HepG2 (cell line): ENCODE data around the gene SDK1. TPM values are rescaled to one million over a fixed set of nuclear protein-coding genes. Genes with fewer than 3 reads are reported as not detected.

Source experiments
- JDP2 ChIP-seq: sonication (generic); formaldehyde crosslinking; IDR thresholded peaks from 2 replicates; pipeline ENCODE4 v1.8.1; 2022; ENCODE audit warnings: missing genetic modification reagents, borderline replicate concordance
- JUNB ChIP-seq: sonication (generic); formaldehyde crosslinking; IDR thresholded peaks from 2 replicates; pipeline ENCODE4 v1.8.0; 2022; ENCODE audit warnings: missing genetic modification reagents, mild to moderate bottlenecking, borderline replicate concordance
- JUND ChIP-seq: sonication (generic); formaldehyde crosslinking; IDR thresholded peaks from 2 replicates; pipeline ENCODE4 v1.8.0; 2022; ENCODE audit warnings: mild to moderate bottlenecking, missing genetic modification reagents
- MXD1 ChIP-seq: sonication (generic); formaldehyde crosslinking; IDR thresholded peaks from 2 replicates; pipeline ENCODE4 v1.4.0; 2020; ENCODE audit warnings: mild to moderate bottlenecking, missing genetic modification reagents
- MZF1 ChIP-seq: sonication (generic); formaldehyde crosslinking; IDR thresholded peaks from 2 replicates; pipeline ENCODE4 v1.8.1; 2023; ENCODE audit warnings: mild to moderate bottlenecking, missing genetic modification reagents, borderline replicate concordance
- PAF1 ChIP-seq: IDR thresholded peaks from 2 replicates; pipeline ENCODE4 v1.6.1; 2016; ENCODE audit warnings: missing genetic modification reagents, missing compliant biosample characterization
- PBX3 ChIP-seq: sonication (generic); formaldehyde crosslinking; IDR thresholded peaks from 2 replicates; pipeline ENCODE4 v1.8.1; 2023; ENCODE audit warnings: missing genetic modification reagents, inconsistent platforms, borderline replicate concordance
- TOE1 ChIP-seq: sonication (generic); formaldehyde crosslinking; IDR thresholded peaks from 2 replicates; pipeline ENCODE4 v1.4.0; 2020; ENCODE audit warnings: mild to moderate bottlenecking, missing genetic modification reagents
- ZNF354B ChIP-seq: sonication (generic); formaldehyde crosslinking; IDR thresholded peaks from 2 replicates; pipeline ENCODE4 v1.8.0; 2022; ENCODE audit warnings: mild to moderate bottlenecking, missing genetic modification reagents
- ZNF646 ChIP-seq: sonication (generic); formaldehyde crosslinking; IDR thresholded peaks from 2 replicates; pipeline ENCODE4 v1.9.0; 2021; ENCODE audit warnings: mild to moderate bottlenecking, missing genetic modification reagents
- polyA plus RNA-seq, 8 experiments: library from polyadenylated mRNA; depleted of rRNA in 3 of 8; stranded (reverse) in 7 of 8; unstranded in 1 of 8; fragments of >200 nt; fragmentation: Illumina TruSeq in 4 of 8; extraction: Trizol in 4 of 8; gene quantifications; 2 replicates each; pipeline versions ENCODE4 v1.2.1 to v1.2.3, GENCODE V29; 2011 to 2016; ENCODE audit warnings: low read depth in 4 of 8, missing spikeins in 1 of 8, mixed read lengths in 1 of 8; ENCODE audit not compliant: insufficient read depth in 1 of 8
- total RNA-seq, 5 experiments: library from RNA; depleted of rRNA; stranded (reverse); fragments of >200 nt; fragmentation: Illumina TruSeq; extraction: Trizol; gene quantifications; 2 replicates each; pipeline ENCODE4 v1.2.3, GENCODE V29; 2016; ENCODE audit warnings: low read depth in 1 of 5
- TF ChIP-seq, protein P1 (sequence below): sonication (generic); formaldehyde crosslinking; IDR thresholded peaks from 2 replicates; pipeline ENCODE4 v1.4.0; 2020; ENCODE audit warnings: missing genetic modification reagents
- TF ChIP-seq, protein P2 (sequence below): sonication (generic); formaldehyde crosslinking; IDR thresholded peaks from 2 replicates; pipeline ENCODE4 v1.5.0; 2020; ENCODE audit warnings: mild to moderate bottlenecking, missing genetic modification reagents, borderline replicate concordance
- TF ChIP-seq, protein P3 (sequence below): sonication (generic); formaldehyde crosslinking; IDR thresholded peaks from 2 replicates; pipeline ENCODE4 v1.4.0; 2020; ENCODE audit warnings: missing genetic modification reagents

Gene SDK1
- total and polyA plus RNA-seq, 2 of the 13 experiments (the other 11 are each of a cell fraction or from before 2014, with no cell fraction given) = 0.35 to 2.4 TPM

DNA sequence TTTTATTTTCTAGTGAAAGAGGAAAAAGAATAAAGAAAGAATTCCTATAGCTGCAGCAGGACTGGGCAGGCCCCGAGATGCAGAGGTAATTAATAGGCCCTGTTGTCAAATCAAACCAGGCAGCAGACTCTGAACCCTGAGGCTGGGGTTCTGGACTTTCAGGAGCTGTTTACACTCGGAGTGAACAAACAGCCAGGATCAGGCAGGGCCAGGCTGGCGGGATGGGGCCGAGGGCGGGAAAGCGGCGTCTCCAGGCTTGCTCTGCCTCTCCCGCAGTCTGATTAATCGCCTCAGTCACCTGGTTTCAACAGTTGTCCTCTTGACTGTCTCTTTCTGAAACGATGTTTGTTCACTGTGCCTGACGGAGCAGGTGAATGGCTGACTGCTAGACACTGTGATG, 705.6 kb downstream of the SDK1 start (continued):
- TF ChIP-seq MXD1 (CRISPR knock-in tag) (no peak), PBX3 (no peak), MZF1 (no peak), JUNB (no peak), ZNF354B (no peak), ZNF646 (CRISPR knock-in tag) (no peak), PAF1 (CRISPR knock-in tag) (no peak), TOE1 (CRISPR knock-in tag) (no peak), JDP2 (CRISPR knock-in tag) (no peak), JUND (CRISPR knock-in tag) (no peak)
- TF ChIP-seq, protein P1, sequence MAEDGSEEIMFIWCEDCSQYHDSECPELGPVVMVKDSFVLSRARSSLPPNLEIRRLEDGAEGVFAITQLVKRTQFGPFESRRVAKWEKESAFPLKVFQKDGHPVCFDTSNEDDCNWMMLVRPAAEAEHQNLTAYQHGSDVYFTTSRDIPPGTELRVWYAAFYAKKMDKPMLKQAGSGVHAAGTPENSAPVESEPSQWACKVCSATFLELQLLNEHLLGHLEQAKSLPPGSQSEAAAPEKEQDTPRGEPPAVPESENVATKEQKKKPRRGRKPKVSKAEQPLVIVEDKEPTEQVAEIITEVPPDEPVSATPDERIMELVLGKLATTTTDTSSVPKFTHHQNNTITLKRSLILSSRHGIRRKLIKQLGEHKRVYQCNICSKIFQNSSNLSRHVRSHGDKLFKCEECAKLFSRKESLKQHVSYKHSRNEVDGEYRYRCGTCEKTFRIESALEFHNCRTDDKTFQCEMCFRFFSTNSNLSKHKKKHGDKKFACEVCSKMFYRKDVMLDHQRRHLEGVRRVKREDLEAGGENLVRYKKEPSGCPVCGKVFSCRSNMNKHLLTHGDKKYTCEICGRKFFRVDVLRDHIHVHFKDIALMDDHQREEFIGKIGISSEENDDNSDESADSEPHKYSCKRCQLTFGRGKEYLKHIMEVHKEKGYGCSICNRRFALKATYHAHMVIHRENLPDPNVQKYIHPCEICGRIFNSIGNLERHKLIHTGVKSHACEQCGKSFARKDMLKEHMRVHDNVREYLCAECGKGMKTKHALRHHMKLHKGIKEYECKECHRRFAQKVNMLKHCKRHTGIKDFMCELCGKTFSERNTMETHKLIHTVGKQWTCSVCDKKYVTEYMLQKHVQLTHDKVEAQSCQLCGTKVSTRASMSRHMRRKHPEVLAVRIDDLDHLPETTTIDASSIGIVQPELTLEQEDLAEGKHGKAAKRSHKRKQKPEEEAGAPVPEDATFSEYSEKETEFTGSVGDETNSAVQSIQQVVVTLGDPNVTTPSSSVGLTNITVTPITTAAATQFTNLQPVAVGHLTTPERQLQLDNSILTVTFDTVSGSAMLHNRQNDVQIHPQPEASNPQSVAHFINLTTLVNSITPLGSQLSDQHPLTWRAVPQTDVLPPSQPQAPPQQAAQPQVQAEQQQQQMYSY (CRISPR knock-in tag) = no peak; the same call in 1 of the 2 replicates
- TF ChIP-seq, protein P2, sequence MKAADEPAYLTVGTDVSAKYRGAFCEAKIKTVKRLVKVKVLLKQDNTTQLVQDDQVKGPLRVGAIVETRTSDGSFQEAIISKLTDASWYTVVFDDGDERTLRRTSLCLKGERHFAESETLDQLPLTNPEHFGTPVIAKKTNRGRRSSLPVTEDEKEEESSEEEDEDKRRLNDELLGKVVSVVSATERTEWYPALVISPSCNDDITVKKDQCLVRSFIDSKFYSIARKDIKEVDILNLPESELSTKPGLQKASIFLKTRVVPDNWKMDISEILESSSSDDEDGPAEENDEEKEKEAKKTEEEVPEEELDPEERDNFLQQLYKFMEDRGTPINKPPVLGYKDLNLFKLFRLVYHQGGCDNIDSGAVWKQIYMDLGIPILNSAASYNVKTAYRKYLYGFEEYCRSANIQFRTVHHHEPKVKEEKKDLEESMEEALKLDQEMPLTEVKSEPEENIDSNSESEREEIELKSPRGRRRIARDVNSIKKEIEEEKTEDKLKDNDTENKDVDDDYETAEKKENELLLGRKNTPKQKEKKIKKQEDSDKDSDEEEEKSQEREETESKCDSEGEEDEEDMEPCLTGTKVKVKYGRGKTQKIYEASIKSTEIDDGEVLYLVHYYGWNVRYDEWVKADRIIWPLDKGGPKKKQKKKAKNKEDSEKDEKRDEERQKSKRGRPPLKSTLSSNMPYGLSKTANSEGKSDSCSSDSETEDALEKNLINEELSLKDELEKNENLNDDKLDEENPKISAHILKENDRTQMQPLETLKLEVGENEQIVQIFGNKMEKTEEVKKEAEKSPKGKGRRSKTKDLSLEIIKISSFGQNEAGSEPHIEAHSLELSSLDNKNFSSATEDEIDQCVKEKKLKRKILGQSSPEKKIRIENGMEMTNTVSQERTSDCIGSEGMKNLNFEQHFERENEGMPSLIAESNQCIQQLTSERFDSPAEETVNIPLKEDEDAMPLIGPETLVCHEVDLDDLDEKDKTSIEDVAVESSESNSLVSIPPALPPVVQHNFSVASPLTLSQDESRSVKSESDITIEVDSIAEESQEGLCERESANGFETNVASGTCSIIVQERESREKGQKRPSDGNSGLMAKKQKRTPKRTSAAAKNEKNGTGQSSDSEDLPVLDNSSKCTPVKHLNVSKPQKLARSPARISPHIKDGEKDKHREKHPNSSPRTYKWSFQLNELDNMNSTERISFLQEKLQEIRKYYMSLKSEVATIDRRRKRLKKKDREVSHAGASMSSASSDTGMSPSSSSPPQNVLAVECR (CRISPR knock-in tag) = no peak; the same call in 1 of the 2 replicates
- TF ChIP-seq, protein P3, sequence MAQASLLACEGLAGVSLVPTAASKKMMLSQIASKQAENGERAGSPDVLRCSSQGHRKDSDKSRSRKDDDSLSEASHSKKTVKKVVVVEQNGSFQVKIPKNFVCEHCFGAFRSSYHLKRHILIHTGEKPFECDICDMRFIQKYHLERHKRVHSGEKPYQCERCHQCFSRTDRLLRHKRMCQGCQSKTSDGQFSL (CRISPR knock-in tag) = no peak
